Astrocyte of the spinal cord (primary cell): ENCODE results near the gene GPR137.
"Not testable (repeated sequence)": the region's sequence is repeated elsewhere in the genome, so short reads cannot be mapped to it uniquely, and the experiment has no call there.

Experiments
- DNase-seq: peaks from one replicate; pipeline ENCODE4 v3.0.0; 2011; ENCODE audit warnings: low read depth, low spot score
- H3K4me3 ChIP-seq: 2 replicates; pipeline ENCODE4 v1.5.1; 2011; ENCODE audit warnings: low read depth, mild to moderate bottlenecking, low read length, moderate library complexity
- in situ Hi-C: cut with HindIII; loops from 2 replicates; pipeline ENCODE4 v1.10.0; 2017; ENCODE audit warnings: low sequenced_read_pairs
- TF ChIP-seq, protein P1 (sequence below): IDR thresholded peaks from 2 replicates; pipeline ENCODE4 v1.5.1; 2012; ENCODE audit warnings: low read depth, mild to moderate bottlenecking, low read length, inconsistent platforms

GPR137 gene

DNA sequence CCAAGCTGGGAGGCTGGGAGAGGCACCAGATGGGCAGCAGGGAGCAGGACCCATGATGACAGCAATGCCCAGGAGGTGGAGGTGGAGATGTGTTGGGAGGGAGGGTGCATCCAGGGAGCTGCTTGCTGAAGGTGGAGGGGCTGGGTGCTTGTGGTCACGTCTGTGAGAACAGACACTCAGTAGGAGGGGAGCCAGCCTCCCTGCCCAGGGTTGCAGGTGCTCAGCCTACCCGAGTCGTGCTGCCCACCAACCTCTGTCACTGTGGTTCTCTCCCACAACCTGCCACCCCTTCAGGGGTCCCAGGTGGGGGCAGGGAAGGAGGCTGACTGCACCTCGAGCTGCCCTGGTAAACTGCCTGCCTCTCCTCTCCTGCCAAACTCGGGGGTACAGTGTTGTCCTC lies 37.7 kb downstream of the GPR137 start:
- TF ChIP-seq, protein P1, sequence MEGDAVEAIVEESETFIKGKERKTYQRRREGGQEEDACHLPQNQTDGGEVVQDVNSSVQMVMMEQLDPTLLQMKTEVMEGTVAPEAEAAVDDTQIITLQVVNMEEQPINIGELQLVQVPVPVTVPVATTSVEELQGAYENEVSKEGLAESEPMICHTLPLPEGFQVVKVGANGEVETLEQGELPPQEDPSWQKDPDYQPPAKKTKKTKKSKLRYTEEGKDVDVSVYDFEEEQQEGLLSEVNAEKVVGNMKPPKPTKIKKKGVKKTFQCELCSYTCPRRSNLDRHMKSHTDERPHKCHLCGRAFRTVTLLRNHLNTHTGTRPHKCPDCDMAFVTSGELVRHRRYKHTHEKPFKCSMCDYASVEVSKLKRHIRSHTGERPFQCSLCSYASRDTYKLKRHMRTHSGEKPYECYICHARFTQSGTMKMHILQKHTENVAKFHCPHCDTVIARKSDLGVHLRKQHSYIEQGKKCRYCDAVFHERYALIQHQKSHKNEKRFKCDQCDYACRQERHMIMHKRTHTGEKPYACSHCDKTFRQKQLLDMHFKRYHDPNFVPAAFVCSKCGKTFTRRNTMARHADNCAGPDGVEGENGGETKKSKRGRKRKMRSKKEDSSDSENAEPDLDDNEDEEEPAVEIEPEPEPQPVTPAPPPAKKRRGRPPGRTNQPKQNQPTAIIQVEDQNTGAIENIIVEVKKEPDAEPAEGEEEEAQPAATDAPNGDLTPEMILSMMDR = no peak
- no peak overlapping the region for H3K4me3 ChIP-seq
- no peak for DNase-seq
- in situ Hi-C loops = no loop called here

DNA sequence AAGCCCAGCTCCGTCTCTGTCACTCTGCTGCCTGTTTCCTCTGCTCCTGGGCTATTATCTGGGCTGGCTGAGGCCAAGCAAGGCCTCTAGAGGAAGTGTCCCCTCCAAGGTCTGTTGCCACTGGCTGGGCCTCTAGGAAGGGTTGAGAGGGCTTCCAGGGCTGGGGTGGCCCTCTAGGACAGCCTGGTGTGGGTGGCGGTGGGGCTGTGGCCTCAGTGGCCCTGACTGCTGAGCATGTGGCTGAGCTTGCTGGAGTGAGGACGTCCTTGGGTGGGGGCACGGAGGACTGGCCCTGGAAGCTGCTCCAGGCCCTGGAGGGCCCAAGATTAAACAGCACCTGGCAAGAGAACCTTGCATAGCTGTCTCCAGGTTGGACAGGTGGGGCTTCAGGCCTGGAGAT lies 38.3 kb downstream of the GPR137 start:
- in situ Hi-C loops, DNase-seq, H3K4me3 ChIP-seq: not testable (repeated sequence)

DNA sequence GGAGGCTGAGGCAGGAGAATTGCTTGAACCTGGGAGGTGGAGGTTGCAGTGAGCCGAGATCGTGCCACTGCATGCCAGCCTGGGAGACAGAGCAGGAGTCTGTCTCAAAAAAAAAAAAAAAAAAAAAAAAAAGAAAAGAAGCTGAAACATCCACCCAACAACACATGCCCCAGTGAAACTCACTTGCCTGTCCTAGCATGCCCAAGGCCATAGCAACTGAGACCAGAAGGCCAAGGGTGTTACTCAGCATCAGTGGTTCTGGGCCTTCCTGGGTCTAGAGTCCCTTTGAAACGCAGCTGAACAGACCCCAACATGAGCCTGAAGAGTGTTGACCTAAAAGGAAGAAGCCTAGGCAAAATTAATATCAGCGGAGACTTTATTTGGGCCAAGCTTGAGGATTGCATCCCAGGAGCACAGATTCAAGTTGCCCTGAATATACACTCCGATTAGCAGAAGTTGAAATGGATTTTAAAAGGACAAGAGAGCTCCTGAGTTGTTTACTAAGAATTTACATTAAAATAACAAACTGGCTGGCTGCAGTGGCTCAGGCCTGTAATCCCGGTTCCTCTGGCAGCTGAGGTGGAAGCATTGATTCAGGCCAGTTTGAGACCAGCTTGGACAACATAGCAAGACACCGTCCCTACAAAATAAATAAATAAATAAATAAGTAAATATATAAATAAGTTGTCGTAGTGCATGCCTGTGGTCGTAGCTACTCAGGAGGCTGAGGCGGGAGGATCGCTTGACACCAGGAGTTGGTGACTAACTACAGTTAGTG lies 39.2 kb downstream of the GPR137 start:
- H3K4me3 ChIP-seq = no peak overlapping the region
- TF ChIP-seq, protein P1 = no peak
- in situ Hi-C loops = no loop called here
- no peak for DNase-seq

- H3K4me3 ChIP-seq = no peak overlapping the region
- in situ Hi-C loops = no loop called here
- TF ChIP-seq, protein P1 = no peak
- DNase-seq = no peak
Measured at GRCh38 chr11:64327375-64327774, 41.7 kb downstream of the GPR137 start.

- in situ Hi-C loops = no loop called here
- TF ChIP-seq, protein P1 = no peak
- no peak overlapping the region for H3K4me3 ChIP-seq
Measured at GRCh38 chr11:64327993-64328392, 42.3 kb downstream of the GPR137 start.

GRCh38 chr11:64330888-64331287 lies 45.2 kb downstream of the GPR137 start:
- H3K4me3 ChIP-seq = no peak overlapping the region
- in situ Hi-C loops = no loop called here
- DNase-seq = no peak
- TF ChIP-seq, protein P1 = no peak

More at GRCh38 chr11:64327993-64328392, 42.3 kb downstream of the GPR137 start:
- no peak for DNase-seq

DNA sequence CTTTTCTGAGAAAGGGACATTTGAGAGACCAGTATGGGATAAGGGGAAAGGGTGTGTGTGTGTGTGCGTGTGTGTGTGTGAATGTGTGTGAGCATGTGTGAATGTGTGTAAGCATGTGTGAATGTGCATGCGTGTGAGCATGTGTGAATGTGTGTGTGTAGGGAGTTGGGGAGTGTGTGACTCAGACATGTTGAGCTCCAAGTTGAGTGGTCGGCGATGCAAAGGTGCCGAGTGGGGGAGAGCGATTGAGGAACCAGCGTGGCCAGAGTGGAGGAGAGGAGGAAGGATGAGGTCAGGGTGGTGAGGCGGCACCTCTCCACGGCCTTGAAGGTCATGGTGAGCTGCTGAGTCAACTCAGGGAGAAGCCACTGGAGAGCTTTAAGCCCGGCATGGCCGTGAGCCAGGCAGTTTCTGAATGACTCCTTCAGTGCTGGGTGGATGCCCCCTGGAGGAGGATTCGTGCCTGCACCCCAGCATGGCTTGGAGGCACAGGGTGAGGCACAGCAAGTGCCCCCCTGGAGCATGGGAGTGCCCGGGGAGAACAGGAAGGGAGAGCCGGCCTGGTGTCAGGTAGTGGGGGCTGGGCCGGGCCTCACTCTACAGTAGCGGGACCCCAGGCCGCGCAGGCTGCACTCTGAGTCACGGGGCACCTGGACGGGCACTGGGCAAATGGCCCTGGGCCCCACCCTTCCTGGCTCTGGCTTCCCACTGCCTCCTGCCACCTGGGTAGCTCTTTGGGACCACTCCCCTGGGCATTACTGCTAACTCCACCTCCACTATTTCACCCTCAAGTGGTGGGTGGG lies 46.1 kb downstream of the GPR137 start:
- H3K4me3 ChIP-seq = no peak overlapping the region
- peak; percentile 77 for DNase-seq
- TF ChIP-seq, protein P1 = peak; percentile 76
- in situ Hi-C loops = no loop called here
